ENCODE measurements around the gene CFAP61. TPM values are rescaled to one million over a fixed set of nuclear protein-coding genes. Genes with fewer than 3 reads are reported as not detected.

CFAP61 gene
- total RNA-seq, 1 donor from 2014 or later, result not detected

GRCh38 chr20:20206788-20207187 is 154.5 kb downstream of the CFAP61 start:
- Mint-ChIP-seq H3K27ac (ENCODE audit: unreplicated experiment) (no peak overlapping the region), H3K27me3 (ENCODE audit: low read depth) (peaks cover 12% of the 10 kb centered on the region), H3K4me3 (ENCODE audit: unreplicated experiment) (no peak overlapping the region), H3K4me1 (ENCODE audit: low read depth) (peaks cover 9% of the 10 kb centered on the region), H3K36me3 (ENCODE audit: low read depth) (no peaks in the 10 kb centered on the region), H3K9me3 (ENCODE audit: low read depth) (no peaks in the 10 kb centered on the region)
- DNase-seq (ENCODE audit: low spot score), result no peak
- TF ChIP-seq, protein P1, sequence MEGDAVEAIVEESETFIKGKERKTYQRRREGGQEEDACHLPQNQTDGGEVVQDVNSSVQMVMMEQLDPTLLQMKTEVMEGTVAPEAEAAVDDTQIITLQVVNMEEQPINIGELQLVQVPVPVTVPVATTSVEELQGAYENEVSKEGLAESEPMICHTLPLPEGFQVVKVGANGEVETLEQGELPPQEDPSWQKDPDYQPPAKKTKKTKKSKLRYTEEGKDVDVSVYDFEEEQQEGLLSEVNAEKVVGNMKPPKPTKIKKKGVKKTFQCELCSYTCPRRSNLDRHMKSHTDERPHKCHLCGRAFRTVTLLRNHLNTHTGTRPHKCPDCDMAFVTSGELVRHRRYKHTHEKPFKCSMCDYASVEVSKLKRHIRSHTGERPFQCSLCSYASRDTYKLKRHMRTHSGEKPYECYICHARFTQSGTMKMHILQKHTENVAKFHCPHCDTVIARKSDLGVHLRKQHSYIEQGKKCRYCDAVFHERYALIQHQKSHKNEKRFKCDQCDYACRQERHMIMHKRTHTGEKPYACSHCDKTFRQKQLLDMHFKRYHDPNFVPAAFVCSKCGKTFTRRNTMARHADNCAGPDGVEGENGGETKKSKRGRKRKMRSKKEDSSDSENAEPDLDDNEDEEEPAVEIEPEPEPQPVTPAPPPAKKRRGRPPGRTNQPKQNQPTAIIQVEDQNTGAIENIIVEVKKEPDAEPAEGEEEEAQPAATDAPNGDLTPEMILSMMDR (IDR thresholded peaks at IDR 0.05), result no peak

GRCh38 chr20:20207291-20207690 is 155.0 kb downstream of the CFAP61 start:
- H3K4me3 Mint-ChIP-seq (ENCODE audit: unreplicated experiment), result no peak overlapping the region
- H3K36me3 Mint-ChIP-seq (ENCODE audit: low read depth), result no peaks in the 10 kb centered on the region
- no peak overlapping the region for H3K27ac Mint-ChIP-seq (ENCODE audit: unreplicated experiment)
- TF ChIP-seq, protein P1 (IDR thresholded peaks at IDR 0.05), result no peak
- H3K9me3 Mint-ChIP-seq (ENCODE audit: low read depth), result no peaks in the 10 kb centered on the region
- peaks cover 12% of the 10 kb centered on the region for H3K27me3 Mint-ChIP-seq (ENCODE audit: low read depth)
- peaks cover 9% of the 10 kb centered on the region for H3K4me1 Mint-ChIP-seq (ENCODE audit: low read depth)
- no peak for DNase-seq (ENCODE audit: low spot score)

GRCh38 chr20:20207872-20208271 is 155.5 kb downstream of the CFAP61 start:
- Mint-ChIP-seq H3K4me1 (ENCODE audit: low read depth) (peaks cover 9% of the 10 kb centered on the region), H3K9me3 (ENCODE audit: low read depth) (no peaks in the 10 kb centered on the region), H3K27ac (ENCODE audit: unreplicated experiment) (no peak overlapping the region), H3K4me3 (ENCODE audit: unreplicated experiment) (no peak overlapping the region), H3K27me3 (ENCODE audit: low read depth) (peaks cover 12% of the 10 kb centered on the region), H3K36me3 (ENCODE audit: low read depth) (no peaks in the 10 kb centered on the region)
- TF ChIP-seq, protein P1 (IDR thresholded peaks at IDR 0.05), result no peak
- no peak for DNase-seq (ENCODE audit: low spot score)

- Mint-ChIP-seq H3K36me3 (ENCODE audit: low read depth) (no peaks in the 10 kb centered on the region), H3K4me3 (ENCODE audit: unreplicated experiment) (no peak overlapping the region), H3K27ac (ENCODE audit: unreplicated experiment) (no peak overlapping the region), H3K4me1 (ENCODE audit: low read depth) (peaks cover 9% of the 10 kb centered on the region), H3K27me3 (ENCODE audit: low read depth) (peaks cover 11% of the 10 kb centered on the region), H3K9me3 (ENCODE audit: low read depth) (no peaks in the 10 kb centered on the region)
- no peak for DNase-seq (ENCODE audit: low spot score)
- TF ChIP-seq, protein P1 (IDR thresholded peaks at IDR 0.05), result no peak
Measured at GRCh38 chr20:20209684-20210083, 157.4 kb downstream of the CFAP61 start.

DNA sequence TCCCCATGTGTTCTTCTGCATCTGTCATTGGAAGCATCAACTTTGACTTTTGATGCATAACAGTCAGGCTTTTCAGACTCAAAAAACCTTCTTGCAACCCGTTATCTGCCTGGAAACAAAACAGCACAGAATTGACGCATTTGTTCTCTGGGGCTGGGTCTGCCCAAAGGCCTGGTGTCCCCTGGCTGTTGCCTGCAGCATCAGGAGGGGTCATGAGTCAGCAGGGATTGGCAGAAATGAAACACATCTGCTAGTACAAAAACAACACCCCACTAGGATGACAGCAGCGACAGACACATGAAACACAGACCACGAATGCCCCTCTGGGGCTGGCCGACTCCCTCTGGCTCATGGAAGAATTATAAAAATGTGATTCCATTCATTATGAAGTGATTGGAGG is 158.0 kb downstream of the CFAP61 start:
- peaks cover 9% of the 10 kb centered on the region for H3K4me1 Mint-ChIP-seq (ENCODE audit: low read depth)
- H3K4me3 Mint-ChIP-seq (ENCODE audit: unreplicated experiment), result no peak overlapping the region

More for the DNA sequence above, 158.0 kb downstream of the CFAP61 start:
- TF ChIP-seq, protein P1 (IDR thresholded peaks at IDR 0.05), result no peak
- Mint-ChIP-seq H3K36me3 (ENCODE audit: low read depth) (no peaks in the 10 kb centered on the region), H3K9me3 (ENCODE audit: low read depth) (no peaks in the 10 kb centered on the region), H3K27ac (ENCODE audit: unreplicated experiment) (no peak overlapping the region), H3K27me3 (ENCODE audit: low read depth) (peaks cover 15% of the 10 kb centered on the region)
- DNase-seq (ENCODE audit: low spot score), result no peak
